Nephron (organoid): ENCODE measurements around the gene TBC1D20.
A peak's percentile ranks its signal among the peaks of the same experiment; 100 is the strongest.

ENCODE experiments used
- H3K27ac Mint-ChIP-seq, 3 experiments: 2 replicates each; pipeline ENCODE4 v1.8.0; 2020; ENCODE audit warnings: mixed read lengths in 3 of 3, mild to moderate bottlenecking in 2 of 3, moderate library complexity in 1 of 3
- H3K27me3 Mint-ChIP-seq: 2 replicates; pipeline ENCODE4 v1.8.0; 2021; ENCODE audit warnings: low read depth, mild to moderate bottlenecking, moderate library complexity, mixed read lengths
- H3K36me3 Mint-ChIP-seq: 2 replicates; pipeline ENCODE4 v1.8.0; 2020; ENCODE audit warnings: low read depth, mixed read lengths
- H3K4me1 Mint-ChIP-seq: 2 replicates; pipeline ENCODE4 v1.8.0; 2020; ENCODE audit warnings: mixed read lengths
- H3K4me3 Mint-ChIP-seq, 3 experiments: 2 replicates each; pipeline ENCODE4 v1.8.0; 2020; ENCODE audit warnings: mild to moderate bottlenecking in 3 of 3, mixed read lengths in 3 of 3, moderate library complexity in 2 of 3
- H3K9me3 Mint-ChIP-seq: 2 replicates; pipeline ENCODE4 v1.8.0; 2020; ENCODE audit warnings: mixed read lengths
- TF ChIP-seq, protein P1 (sequence below), 3 experiments: fragments of 200-600 bp; sonication (generic); IDR thresholded peaks; one replicate each; pipeline ENCODE4 v1.5.0; 2021; ENCODE audit warnings: antibody characterized with exemption in 3 of 3; ENCODE audit not compliant: unreplicated experiment in 3 of 3

The TBC1D20 gene

DNA sequence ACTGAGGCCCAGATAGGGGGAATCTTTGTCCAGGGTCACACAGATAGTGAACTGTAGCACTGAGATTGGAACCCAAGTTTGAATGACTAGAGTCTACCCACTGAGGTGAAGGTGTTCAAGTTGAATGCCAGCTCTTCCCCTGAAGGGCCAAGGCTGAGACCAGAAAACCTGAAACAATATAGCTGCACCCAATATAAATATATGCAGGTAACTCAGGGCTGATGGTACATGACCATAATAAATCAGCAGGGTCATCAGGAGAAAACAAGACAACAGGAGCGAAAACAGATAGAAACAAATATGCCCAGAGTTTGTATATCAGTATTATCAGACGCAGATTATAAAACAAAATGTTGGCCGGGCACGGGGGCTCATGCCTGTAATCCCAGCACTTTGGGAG lies 58.2 kb downstream of the TBC1D20 start:
- H3K27me3 Mint-ChIP-seq: no peaks in the 10 kb centered on the region
- TF ChIP-seq, protein P1, sequence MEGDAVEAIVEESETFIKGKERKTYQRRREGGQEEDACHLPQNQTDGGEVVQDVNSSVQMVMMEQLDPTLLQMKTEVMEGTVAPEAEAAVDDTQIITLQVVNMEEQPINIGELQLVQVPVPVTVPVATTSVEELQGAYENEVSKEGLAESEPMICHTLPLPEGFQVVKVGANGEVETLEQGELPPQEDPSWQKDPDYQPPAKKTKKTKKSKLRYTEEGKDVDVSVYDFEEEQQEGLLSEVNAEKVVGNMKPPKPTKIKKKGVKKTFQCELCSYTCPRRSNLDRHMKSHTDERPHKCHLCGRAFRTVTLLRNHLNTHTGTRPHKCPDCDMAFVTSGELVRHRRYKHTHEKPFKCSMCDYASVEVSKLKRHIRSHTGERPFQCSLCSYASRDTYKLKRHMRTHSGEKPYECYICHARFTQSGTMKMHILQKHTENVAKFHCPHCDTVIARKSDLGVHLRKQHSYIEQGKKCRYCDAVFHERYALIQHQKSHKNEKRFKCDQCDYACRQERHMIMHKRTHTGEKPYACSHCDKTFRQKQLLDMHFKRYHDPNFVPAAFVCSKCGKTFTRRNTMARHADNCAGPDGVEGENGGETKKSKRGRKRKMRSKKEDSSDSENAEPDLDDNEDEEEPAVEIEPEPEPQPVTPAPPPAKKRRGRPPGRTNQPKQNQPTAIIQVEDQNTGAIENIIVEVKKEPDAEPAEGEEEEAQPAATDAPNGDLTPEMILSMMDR (IDR thresholded peaks at IDR 0.05; ENCODE audit: unreplicated experiment in 3 of 3): no peak
- no peaks in the 10 kb centered on the region for H3K36me3 Mint-ChIP-seq
- peak overlapping the region in 1 of 3 experiments; percentile 43 for H3K4me3 Mint-ChIP-seq
- H3K4me1 Mint-ChIP-seq: peaks cover 22% of the 10 kb centered on the region
- no peaks in the 10 kb centered on the region for H3K9me3 Mint-ChIP-seq
- H3K27ac Mint-ChIP-seq: no peak overlapping the region

DNA sequence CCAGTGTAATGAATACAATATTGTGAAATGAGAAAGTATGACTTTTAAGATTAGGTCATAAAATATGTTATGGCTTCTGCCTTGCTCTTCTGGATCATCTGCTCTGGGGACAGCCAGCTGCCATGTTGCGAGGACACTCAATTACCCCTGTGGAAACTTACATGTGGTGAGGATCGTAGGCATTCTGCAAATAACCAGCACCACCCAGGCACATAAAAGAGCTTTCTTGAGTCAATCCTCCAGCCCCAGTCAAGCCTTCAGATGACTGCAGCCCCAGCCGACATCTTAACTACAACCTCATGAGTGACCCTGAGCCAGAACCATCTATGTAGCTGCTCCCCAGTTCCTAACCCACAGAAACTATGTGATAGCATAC lies 58.8 kb downstream of the TBC1D20 start:
- peaks cover 20% of the 10 kb centered on the region for H3K4me1 Mint-ChIP-seq
- peak overlapping the region in 1 of 3 experiments; percentile 21 for H3K4me3 Mint-ChIP-seq
- TF ChIP-seq, protein P1 (IDR thresholded peaks at IDR 0.05; ENCODE audit: unreplicated experiment in 3 of 3): no peak
- no peak overlapping the region for H3K27ac Mint-ChIP-seq
- no peaks in the 10 kb centered on the region for H3K9me3 Mint-ChIP-seq
- H3K27me3 Mint-ChIP-seq: no peaks in the 10 kb centered on the region
- H3K36me3 Mint-ChIP-seq: no peaks in the 10 kb centered on the region

DNA sequence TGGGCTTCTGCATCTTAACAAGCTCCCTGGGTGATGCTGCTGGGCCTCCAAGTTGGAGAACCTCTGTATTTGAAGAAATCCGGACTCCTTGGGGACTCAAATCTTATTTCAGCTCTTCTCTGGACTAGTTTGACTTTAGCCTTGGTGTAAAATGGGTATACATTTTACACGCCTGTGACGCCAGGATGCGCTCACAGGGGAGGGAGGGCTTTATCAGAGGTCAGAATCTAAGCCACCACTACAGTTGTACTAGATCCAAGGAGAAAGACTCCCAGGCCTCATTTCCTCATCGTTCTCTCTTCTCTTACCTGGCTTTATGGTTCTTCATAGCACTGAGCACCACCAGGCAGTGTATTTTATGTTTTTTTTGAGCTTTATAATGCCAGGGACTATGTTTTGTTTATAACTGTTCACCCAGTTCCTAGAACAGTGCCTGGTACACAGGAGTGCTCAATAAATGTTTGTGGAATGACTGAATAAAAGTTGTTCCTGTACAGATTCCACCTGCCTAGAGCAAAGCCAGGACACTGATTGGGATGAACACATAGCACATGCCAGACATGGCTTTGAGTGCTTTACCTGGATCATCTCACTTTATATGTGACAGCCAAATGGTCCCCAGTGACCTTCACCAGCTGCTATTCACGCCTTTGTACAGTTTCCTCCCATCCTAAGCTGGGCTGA lies 59.3 kb downstream of the TBC1D20 start:
- Mint-ChIP-seq H3K4me3 (no peak overlapping the region), H3K36me3 (no peaks in the 10 kb centered on the region), H3K27me3 (no peaks in the 10 kb centered on the region), H3K27ac (no peak overlapping the region), H3K9me3 (no peaks in the 10 kb centered on the region), H3K4me1 (peaks cover 20% of the 10 kb centered on the region)
- TF ChIP-seq, protein P1 (IDR thresholded peaks at IDR 0.05; ENCODE audit: unreplicated experiment in 3 of 3): no peak

DNA sequence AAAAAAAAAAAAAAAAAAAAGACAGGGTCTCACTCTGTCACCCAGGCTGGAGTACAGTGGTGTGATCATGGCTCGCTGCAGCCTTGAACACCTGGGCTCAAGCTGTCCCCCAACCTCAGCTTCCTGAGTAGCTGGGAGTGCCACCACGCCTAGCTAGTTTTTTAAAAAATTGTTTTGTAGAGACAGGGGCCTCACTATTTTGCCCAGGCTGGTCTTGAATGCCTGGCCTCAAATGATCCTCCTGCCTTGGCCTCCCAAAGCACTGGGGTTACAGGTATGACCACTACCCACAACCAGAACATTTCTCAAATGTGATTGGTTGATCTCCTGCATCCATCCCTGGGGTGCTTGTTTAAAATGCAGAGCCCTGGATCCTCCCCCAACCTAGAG lies 59.8 kb downstream of the TBC1D20 start:
- H3K4me3 Mint-ChIP-seq: no peak overlapping the region
- no peak overlapping the region for H3K27ac Mint-ChIP-seq
- no peaks in the 10 kb centered on the region for H3K27me3 Mint-ChIP-seq
- H3K36me3 Mint-ChIP-seq: no peaks in the 10 kb centered on the region
- H3K4me1 Mint-ChIP-seq: peaks cover 19% of the 10 kb centered on the region
- H3K9me3 Mint-ChIP-seq: no peaks in the 10 kb centered on the region
- TF ChIP-seq, protein P1 (IDR thresholded peaks at IDR 0.05; ENCODE audit: unreplicated experiment in 3 of 3): no peak

DNA sequence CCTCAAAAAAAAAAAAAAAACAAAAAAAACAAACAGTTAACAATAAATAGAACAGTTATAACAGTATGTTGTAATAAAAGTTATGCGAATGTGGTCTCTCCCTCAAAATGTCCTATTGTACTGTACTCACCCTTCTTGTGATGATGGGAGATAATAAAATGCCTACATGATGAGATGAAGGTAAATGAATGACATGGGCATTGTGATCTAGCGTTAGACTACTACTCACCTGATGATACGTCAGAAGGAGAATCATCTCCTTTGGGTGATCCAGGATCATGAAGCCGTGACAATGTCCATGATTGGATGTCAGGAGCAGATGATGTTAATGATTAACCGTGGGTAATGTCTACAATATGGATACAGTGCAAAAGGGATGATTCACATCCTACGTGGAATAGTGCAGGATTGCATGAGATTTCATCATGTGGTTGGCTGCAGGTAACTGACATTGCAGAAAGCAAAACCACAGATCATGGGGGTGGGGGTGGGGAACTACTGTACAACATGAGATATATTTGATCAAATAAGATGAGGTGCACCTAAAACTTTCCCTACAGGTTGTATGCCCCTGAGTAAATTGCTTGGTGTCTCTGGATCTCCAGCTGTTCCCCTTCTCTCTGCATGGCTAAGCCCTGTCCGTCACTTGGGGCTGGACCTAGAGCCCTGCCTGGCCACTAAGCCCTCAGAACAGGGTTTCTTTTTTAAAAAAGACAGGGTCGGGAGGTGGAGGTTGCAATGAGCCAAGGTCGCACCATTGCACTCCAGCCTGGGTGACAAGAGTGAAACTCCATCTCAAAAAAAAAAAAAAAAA lies 60.4 kb downstream of the TBC1D20 start:
- TF ChIP-seq, protein P1 (IDR thresholded peaks at IDR 0.05; ENCODE audit: unreplicated experiment in 3 of 3): no peak
- Mint-ChIP-seq H3K4me3 (no peak overlapping the region), H3K9me3 (no peaks in the 10 kb centered on the region), H3K27me3 (no peaks in the 10 kb centered on the region), H3K36me3 (no peaks in the 10 kb centered on the region), H3K27ac (no peak overlapping the region), H3K4me1 (peaks cover 13% of the 10 kb centered on the region)
